Measurements from ENCODE around the gene DSG4.

- TF ChIP-seq, protein P1, sequence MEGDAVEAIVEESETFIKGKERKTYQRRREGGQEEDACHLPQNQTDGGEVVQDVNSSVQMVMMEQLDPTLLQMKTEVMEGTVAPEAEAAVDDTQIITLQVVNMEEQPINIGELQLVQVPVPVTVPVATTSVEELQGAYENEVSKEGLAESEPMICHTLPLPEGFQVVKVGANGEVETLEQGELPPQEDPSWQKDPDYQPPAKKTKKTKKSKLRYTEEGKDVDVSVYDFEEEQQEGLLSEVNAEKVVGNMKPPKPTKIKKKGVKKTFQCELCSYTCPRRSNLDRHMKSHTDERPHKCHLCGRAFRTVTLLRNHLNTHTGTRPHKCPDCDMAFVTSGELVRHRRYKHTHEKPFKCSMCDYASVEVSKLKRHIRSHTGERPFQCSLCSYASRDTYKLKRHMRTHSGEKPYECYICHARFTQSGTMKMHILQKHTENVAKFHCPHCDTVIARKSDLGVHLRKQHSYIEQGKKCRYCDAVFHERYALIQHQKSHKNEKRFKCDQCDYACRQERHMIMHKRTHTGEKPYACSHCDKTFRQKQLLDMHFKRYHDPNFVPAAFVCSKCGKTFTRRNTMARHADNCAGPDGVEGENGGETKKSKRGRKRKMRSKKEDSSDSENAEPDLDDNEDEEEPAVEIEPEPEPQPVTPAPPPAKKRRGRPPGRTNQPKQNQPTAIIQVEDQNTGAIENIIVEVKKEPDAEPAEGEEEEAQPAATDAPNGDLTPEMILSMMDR (IDR thresholded peaks at IDR 0.05; ENCODE audit: low read depth, low read length) = no peak
- TF ChIP-seq EZH2phosphoT487 (IDR thresholded peaks at IDR 0.05; ENCODE audit: low read depth) = no peak
Measured at GRCh38 chr18:31403409-31403808, 26.8 kb downstream of the DSG4 start.

Measured in OCI-LY3 (cell line).